ENCODE data around the gene ATP5F1D. TPM values are rescaled to one million over a fixed set of nuclear protein-coding genes. Genes with fewer than 3 reads are reported as not detected.
A peak's percentile ranks its signal among the peaks of the same experiment; 100 is the strongest.

Gene ATP5F1D
- total RNA-seq, 1 experiment from 2014 or later: 179 TPM

- Mint-ChIP-seq H3K27ac (no peak overlapping the region), H3K36me3 (ENCODE audit: insufficient read depth in 1 of 3, low read depth in 3 of 3) (peaks cover 4 to 19% (median 8%) of the 10 kb centered on the region in 3 experiments; a peak in 6 of 7 replicates)
- TF ChIP-seq, protein P1, sequence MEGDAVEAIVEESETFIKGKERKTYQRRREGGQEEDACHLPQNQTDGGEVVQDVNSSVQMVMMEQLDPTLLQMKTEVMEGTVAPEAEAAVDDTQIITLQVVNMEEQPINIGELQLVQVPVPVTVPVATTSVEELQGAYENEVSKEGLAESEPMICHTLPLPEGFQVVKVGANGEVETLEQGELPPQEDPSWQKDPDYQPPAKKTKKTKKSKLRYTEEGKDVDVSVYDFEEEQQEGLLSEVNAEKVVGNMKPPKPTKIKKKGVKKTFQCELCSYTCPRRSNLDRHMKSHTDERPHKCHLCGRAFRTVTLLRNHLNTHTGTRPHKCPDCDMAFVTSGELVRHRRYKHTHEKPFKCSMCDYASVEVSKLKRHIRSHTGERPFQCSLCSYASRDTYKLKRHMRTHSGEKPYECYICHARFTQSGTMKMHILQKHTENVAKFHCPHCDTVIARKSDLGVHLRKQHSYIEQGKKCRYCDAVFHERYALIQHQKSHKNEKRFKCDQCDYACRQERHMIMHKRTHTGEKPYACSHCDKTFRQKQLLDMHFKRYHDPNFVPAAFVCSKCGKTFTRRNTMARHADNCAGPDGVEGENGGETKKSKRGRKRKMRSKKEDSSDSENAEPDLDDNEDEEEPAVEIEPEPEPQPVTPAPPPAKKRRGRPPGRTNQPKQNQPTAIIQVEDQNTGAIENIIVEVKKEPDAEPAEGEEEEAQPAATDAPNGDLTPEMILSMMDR (conservative IDR thresholded peaks at IDR 0.05): no peak
These were observed 6.2 kb downstream of the ATP5F1D start for GRCh38 chr19:1247748-1248138.

More at GRCh38 chr19:1247748-1248138, 6.2 kb downstream of the ATP5F1D start:
- Histone ChIP-seq H3K4ac (ENCODE audit: low read depth, low read length) (no peak overlapping the region), H4K20me1 (ENCODE audit: control insufficient read depth, insufficient read depth, insufficient read length) (no peaks in the 10 kb centered on the region), H3K56ac (ENCODE audit: insufficient read length, low read depth, low read length) (no peak overlapping the region), H3K14ac (ENCODE audit: insufficient read depth, low read length) (no peak overlapping the region), H3K27ac (ENCODE audit: insufficient read length, low read depth, low read length) (no peak overlapping the region), H4K91ac (ENCODE audit: insufficient read length, low read depth, low read length) (no peak overlapping the region), H3K18ac (ENCODE audit: insufficient read length, low read depth, low read length) (peak overlapping the region; percentile 48), H3K4me1 (ENCODE audit: insufficient read depth, low read length) (no peaks in the 10 kb centered on the region; the same call in 1 of the 2 replicates), H3K79me1 (ENCODE audit: insufficient read depth, low read depth, low read length, poor library complexity, severe bottlenecking) (no peaks in the 10 kb centered on the region), H2BK15ac (ENCODE audit: low read depth, low read length) (no peak overlapping the region; the same call in 1 of the 2 replicates), H3T11ph (ENCODE audit: low read length) (no peak overlapping the region), H2AFZ (ENCODE audit: low read length) (no peak overlapping the region), H3K9me3 (ENCODE audit: control insufficient read depth, low read depth, low read length) (no peaks in the 10 kb centered on the region), H3K79me2 (ENCODE audit: insufficient read depth, low read length) (peaks cover 11% of the 10 kb centered on the region; the same call in 1 of the 2 replicates), H3K4me2 (ENCODE audit: insufficient read depth, insufficient read length, low read length) (peak overlapping the region; percentile 4), H4K8ac (replicated peaks; ENCODE audit: insufficient read length, low read depth, low read length) (no peak overlapping the region), H3K23me2 (ENCODE audit: insufficient read length, low read depth, low read length, poor library complexity, severe bottlenecking) (peaks cover 12% of the 10 kb centered on the region), H3K9ac (ENCODE audit: extremely low read depth, insufficient read length, low read length) (no peak overlapping the region), H2BK12ac (ENCODE audit: insufficient read length, low read depth, low read length) (no peak overlapping the region), H2BK20ac (ENCODE audit: low read depth, low read length, poor library complexity, severe bottlenecking) (no peak overlapping the region), H3K23ac (ENCODE audit: insufficient read length, low read depth, low read length) (no peak overlapping the region), H2AK5ac (ENCODE audit: insufficient read length, low read length) (no peak overlapping the region), H4K5ac (ENCODE audit: insufficient read length, low read depth, low read length) (no peak overlapping the region), H3K27me3 (ENCODE audit: insufficient read depth, low read length) (no peaks in the 10 kb centered on the region), H2BK120ac (ENCODE audit: low read depth, low read length, poor library complexity, severe bottlenecking) (no peak overlapping the region), H2BK5ac (ENCODE audit: insufficient read length, low read length) (no peak overlapping the region)
- Mint-ChIP-seq H3K4me3 (peak overlapping the region; percentile 45 to 59; a peak in 3 of 5 replicates), H3K27me3 (ENCODE audit: low read depth) (no peaks in the 10 kb centered on the region), H3K9me3 (no peaks in the 10 kb centered on the region), H3K4me1 (peaks cover 2 to 18% of the 10 kb centered on the region in 2 experiments)
- no CpG with 5 or more reads among the region's 8 CpGs for WGBS (ENCODE audit: extremely low coverage, insufficient read length, low lambda C conversion rate)
- DNase-seq: no peak

Measured in H9 (cell line).